Keratinocyte (primary cell): Measurements from ENCODE around the gene FBXL14. TPM values are rescaled to one million over a fixed set of nuclear protein-coding genes. Genes with fewer than 3 reads are reported as not detected.

Source experiments
- DNase-seq: peaks from one replicate; pipeline ENCODE4 v3.0.0-alpha.2; 2011; ENCODE audit warnings: low read depth, missing footprints, low spot score
- FAIRE-seq: peaks from 2 replicates; lab custom pipeline; 2011; peaks lifted over from hg19 to GRCh38; lab: Jason Lieb, UNC
- H2AFZ ChIP-seq: 2 replicates; pipeline ENCODE4 v1.6.0; 2012; ENCODE audit warnings: low read length, control low read depth, inconsistent platforms; ENCODE audit not compliant: control insufficient read depth
- H3K27ac ChIP-seq: 2 replicates; pipeline ENCODE4 v1.5.1; 2011; ENCODE audit warnings: low read length; ENCODE audit not compliant: control insufficient read depth, insufficient read depth
- H3K27me3 ChIP-seq: 3 replicates; pipeline ENCODE4 v1.6.0; 2011; ENCODE audit warnings: low read length; ENCODE audit not compliant: control insufficient read depth, insufficient read depth; ENCODE audit errors: extremely low read depth
- H3K36me3 ChIP-seq, 2 experiments: 2 replicates in 1 of 2; 3 replicates in 1 of 2; pipeline ENCODE4 v1.5.1; 2011; ENCODE audit warnings: low read length in 2 of 2, mild to moderate bottlenecking in 1 of 2; ENCODE audit not compliant: control insufficient read depth in 2 of 2, insufficient read depth in 2 of 2; ENCODE audit errors: extremely low read depth in 1 of 2
- H3K4me1 ChIP-seq: 3 replicates; pipeline ENCODE4 v1.5.1; 2011; ENCODE audit warnings: low read length; ENCODE audit not compliant: control insufficient read depth, insufficient read depth; ENCODE audit errors: extremely low read depth
- H3K4me2 ChIP-seq: 3 replicates; pipeline ENCODE4 v1.6.0; 2011; ENCODE audit warnings: low read depth, low read length; ENCODE audit not compliant: control insufficient read depth, insufficient read depth; ENCODE audit errors: extremely low read depth
- H3K4me3 ChIP-seq, 3 experiments: fragments of 200-600 bp in 1 of 3; sonication (generic) in 1 of 3; 2 replicates in 2 of 3; 3 replicates in 1 of 3; pipeline ENCODE4 v1.5.1; 2011 to 2016; ENCODE audit warnings: low read length in 3 of 3, mild to moderate bottlenecking in 3 of 3, control low read depth in 2 of 3, inconsistent platforms in 1 of 3, low read depth in 1 of 3, mixed read lengths in 1 of 3, mixed run types in 1 of 3, moderate library complexity in 1 of 3; ENCODE audit not compliant: control insufficient read depth in 2 of 3, insufficient read depth in 2 of 3; ENCODE audit errors: extremely low read depth in 1 of 3
- H3K79me2 ChIP-seq: 2 replicates; pipeline ENCODE4 v1.6.0; 2012; ENCODE audit warnings: low read length; ENCODE audit not compliant: control insufficient read depth, insufficient read depth
- H3K9ac ChIP-seq: 3 replicates; pipeline ENCODE4 v1.6.0; 2011; ENCODE audit warnings: low read length; ENCODE audit not compliant: control insufficient read depth, insufficient read depth; ENCODE audit errors: extremely low read depth
- H3K9me1 ChIP-seq: 3 replicates; pipeline ENCODE4 v1.6.0; 2011; ENCODE audit warnings: low read length; ENCODE audit not compliant: control insufficient read depth, insufficient read depth; ENCODE audit errors: extremely low read depth
- H3K9me3 ChIP-seq: 2 replicates; pipeline ENCODE4 v1.5.1; 2012; ENCODE audit warnings: low read depth, low read length; ENCODE audit not compliant: control insufficient read depth
- H4K20me1 ChIP-seq: 3 replicates; pipeline ENCODE4 v1.6.0; 2011; ENCODE audit warnings: low read length; ENCODE audit not compliant: control insufficient read depth, insufficient read depth; ENCODE audit errors: extremely low read depth
- EZH2 ChIP-seq: IDR thresholded peaks from one replicate; pipeline ENCODE4 v1.6.1; 2012; ENCODE audit warnings: inconsistent platforms, mild to moderate bottlenecking, low read length, moderate library complexity
- dilution Hi-C: fragments of 300-500 bp; cut with MboI; formaldehyde crosslinking; loops from one replicate; pipeline ENCODE4 v1.7.0; 2020; ENCODE audit warnings: low sequenced_read_pairs; ENCODE audit not compliant: extremely low pct_ligation_motif_present
- polyA plus RNA-seq, 5 experiments: library from polyadenylated mRNA; depleted of rRNA in 3 of 5; stranded (reverse) in 3 of 5; stranded (forward) in 1 of 5; unstranded in 1 of 5; fragments of >200 nt; gene quantifications; 1 replicate in 1 of 5; 2 replicates in 3 of 5; 3 replicates in 1 of 5; pipeline versions ENCODE4 v1.2.1 to v1.2.3, GENCODE V29; 2011 to 2012; ENCODE audit warnings: missing spikeins in 2 of 5, low read depth in 1 of 5, low replicate concordance in 1 of 5
- TF ChIP-seq, protein P1 (sequence below), 3 experiments: IDR thresholded peaks in 1 of 3; conservative IDR thresholded peaks in 1 of 3; optimal IDR thresholded peaks in 1 of 3; 2 replicates in 2 of 3; 3 replicates in 1 of 3; pipeline versions ENCODE3 to v1.5.1; 2011; ENCODE audit warnings: low read length in 3 of 3, mild to moderate bottlenecking in 3 of 3, moderate library complexity in 2 of 3, control low read depth in 1 of 3, inconsistent platforms in 1 of 3; ENCODE audit not compliant: insufficient read depth in 2 of 3; ENCODE audit errors: extremely low read depth in 1 of 3

FBXL14 gene
- polyA plus RNA-seq, 1 donor (not counting 4 experiments of a cell fraction or from before 2014, with no cell fraction given) = 1.8 TPM

DNA sequence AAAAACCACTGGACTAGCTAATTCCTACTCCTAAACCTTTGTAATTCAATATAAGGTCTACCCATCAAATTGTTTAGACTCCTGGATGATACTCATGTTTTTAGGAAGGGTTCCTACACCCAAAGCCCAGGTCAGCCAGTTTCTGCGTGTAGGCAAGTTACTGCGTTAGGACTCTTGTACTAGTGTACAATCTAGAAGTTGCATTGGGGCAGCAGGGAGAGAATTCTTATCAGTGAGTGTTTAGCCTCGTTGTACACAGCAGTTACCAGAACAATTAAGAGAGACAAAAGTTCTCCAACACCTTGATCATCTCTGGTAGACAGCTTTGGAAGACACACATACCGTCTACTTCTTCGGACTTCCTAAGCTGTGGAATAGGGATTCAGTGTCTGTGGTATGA is 29.2 kb downstream of the FBXL14 start:
- Histone ChIP-seq H3K9me1 (peaks cover 5% of the 10 kb centered on the region), H3K4me1 (no peaks in the 10 kb centered on the region), H3K9me3 (no peaks in the 10 kb centered on the region), H3K4me3 (no peak overlapping the region), H3K27ac (no peak overlapping the region), H4K20me1 (peaks cover 8% of the 10 kb centered on the region), H3K36me3 (no peaks in the 10 kb centered on the region), H3K9ac (no peak overlapping the region), H2AFZ (no peak overlapping the region), H3K4me2 (no peak overlapping the region), H3K79me2 (peaks cover 47% of the 10 kb centered on the region), H3K27me3 (no peaks in the 10 kb centered on the region)
- dilution Hi-C loops = no loop called here
- FAIRE-seq = no peak
- TF ChIP-seq, protein P1, sequence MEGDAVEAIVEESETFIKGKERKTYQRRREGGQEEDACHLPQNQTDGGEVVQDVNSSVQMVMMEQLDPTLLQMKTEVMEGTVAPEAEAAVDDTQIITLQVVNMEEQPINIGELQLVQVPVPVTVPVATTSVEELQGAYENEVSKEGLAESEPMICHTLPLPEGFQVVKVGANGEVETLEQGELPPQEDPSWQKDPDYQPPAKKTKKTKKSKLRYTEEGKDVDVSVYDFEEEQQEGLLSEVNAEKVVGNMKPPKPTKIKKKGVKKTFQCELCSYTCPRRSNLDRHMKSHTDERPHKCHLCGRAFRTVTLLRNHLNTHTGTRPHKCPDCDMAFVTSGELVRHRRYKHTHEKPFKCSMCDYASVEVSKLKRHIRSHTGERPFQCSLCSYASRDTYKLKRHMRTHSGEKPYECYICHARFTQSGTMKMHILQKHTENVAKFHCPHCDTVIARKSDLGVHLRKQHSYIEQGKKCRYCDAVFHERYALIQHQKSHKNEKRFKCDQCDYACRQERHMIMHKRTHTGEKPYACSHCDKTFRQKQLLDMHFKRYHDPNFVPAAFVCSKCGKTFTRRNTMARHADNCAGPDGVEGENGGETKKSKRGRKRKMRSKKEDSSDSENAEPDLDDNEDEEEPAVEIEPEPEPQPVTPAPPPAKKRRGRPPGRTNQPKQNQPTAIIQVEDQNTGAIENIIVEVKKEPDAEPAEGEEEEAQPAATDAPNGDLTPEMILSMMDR (optimal IDR thresholded peaks at IDR 0.05 in 1 of 3, IDR thresholded peaks at IDR 0.05 in 1 of 3, conservative IDR thresholded peaks at IDR 0.05 in 1 of 3; ENCODE audit: extremely low read depth in 1 of 3, insufficient read depth in 2 of 3, low read length in 3 of 3) = no peak
- no peak for TF ChIP-seq EZH2
- no peak for DNase-seq

DNA sequence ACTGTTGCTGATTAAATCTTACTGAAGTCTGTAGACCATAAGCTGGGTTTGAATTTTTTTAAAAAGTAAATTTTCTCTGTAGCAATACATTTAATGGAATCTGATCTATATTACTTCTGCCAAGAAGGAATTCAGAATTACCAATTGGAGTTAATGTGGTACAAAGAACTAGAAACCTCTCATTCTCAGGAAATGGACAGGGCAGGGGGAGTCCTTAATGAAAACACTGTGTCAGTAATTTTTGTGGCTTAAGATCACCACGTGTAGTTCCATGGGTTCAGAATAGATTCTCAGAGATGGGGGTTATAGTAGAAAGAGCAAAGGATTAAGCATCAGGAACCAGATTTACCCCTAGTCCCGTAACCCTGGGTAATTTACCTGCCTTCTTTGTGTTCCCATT is 30.3 kb downstream of the FBXL14 start:
- no peak for FAIRE-seq
- dilution Hi-C loops = no loop called here
- peaks cover 3% of the 10 kb centered on the region for H4K20me1 ChIP-seq

More for the DNA sequence above, 30.3 kb downstream of the FBXL14 start:
- TF ChIP-seq, protein P1 (optimal IDR thresholded peaks at IDR 0.05 in 1 of 3, IDR thresholded peaks at IDR 0.05 in 1 of 3, conservative IDR thresholded peaks at IDR 0.05 in 1 of 3; ENCODE audit: extremely low read depth in 1 of 3, insufficient read depth in 2 of 3, low read length in 3 of 3) = no peak
- no peak for TF ChIP-seq EZH2
- H3K27me3 ChIP-seq = no peaks in the 10 kb centered on the region
- H3K9me3 ChIP-seq = no peaks in the 10 kb centered on the region
- peaks cover 5% of the 10 kb centered on the region for H3K9me1 ChIP-seq
- peaks cover 48% of the 10 kb centered on the region for H3K79me2 ChIP-seq
- H3K27ac ChIP-seq = no peak overlapping the region
- no peaks in the 10 kb centered on the region for H3K36me3 ChIP-seq
- H3K4me2 ChIP-seq = no peak overlapping the region
- no peak for DNase-seq
- no peak overlapping the region for H3K9ac ChIP-seq
- H3K4me3 ChIP-seq = no peak overlapping the region
- H3K4me1 ChIP-seq = no peaks in the 10 kb centered on the region
- no peak overlapping the region for H2AFZ ChIP-seq
